GM12878 (cell line): Measurements from ENCODE around the gene DALRD3. TPM values are rescaled to one million over a fixed set of nuclear protein-coding genes. Genes with fewer than 3 reads are reported as not detected.

Source experiments
- BACH1 ChIP-seq: fragments of 450-650 bp; IDR thresholded peaks from 2 replicates; pipeline ENCODE4 v1.6.1; 2017; ENCODE audit warnings: mild to moderate bottlenecking, borderline replicate concordance
- BHLHE40 ChIP-seq, 2 experiments: fragments of 450-650 bp in 1 of 2; IDR thresholded peaks; 2 replicates each; pipeline ENCODE4 v1.6.1; 2011 to 2017; ENCODE audit warnings: low read depth in 2 of 2, borderline replicate concordance in 1 of 2, improper control_type of control experiment in 1 of 2, low read length in 1 of 2, mild to moderate bottlenecking in 1 of 2
- DPF2 ChIP-seq: fragments of 450-650 bp; IDR thresholded peaks from 2 replicates; pipeline ENCODE4 v1.6.1; 2017; ENCODE audit warnings: mild to moderate bottlenecking
- EED ChIP-seq: sonication (generic); IDR thresholded peaks from 2 replicates; pipeline ENCODE4 v1.6.1; 2016; ENCODE audit warnings: antibody characterized with exemption, low read depth
- IKZF2 ChIP-seq, 2 experiments: fragments of 450-650 bp; IDR thresholded peaks; 2 replicates each; pipeline ENCODE4 v1.6.1; 2017; ENCODE audit warnings: mild to moderate bottlenecking in 2 of 2, moderate library complexity in 2 of 2
- LARP7 ChIP-seq: fragments of 450-650 bp; IDR thresholded peaks from 2 replicates; pipeline ENCODE4 v1.6.1; 2017; ENCODE audit warnings: mild to moderate bottlenecking
- MEF2B ChIP-seq: fragments of 450-650 bp; IDR thresholded peaks from 2 replicates; pipeline ENCODE4 v1.6.1; 2018; ENCODE audit warnings: mild to moderate bottlenecking, moderate library complexity; ENCODE audit not compliant: partially characterized antibody, poor library complexity, severe bottlenecking
- NFYB ChIP-seq: IDR thresholded peaks from 2 replicates; pipeline ENCODE4 v1.6.1; 2011; ENCODE audit warnings: low read depth, mild to moderate bottlenecking, low read length, improper control_type of control experiment, moderate library complexity; ENCODE audit not compliant: insufficient read depth
- POLR2AphosphoS5 ChIP-seq: IDR thresholded peaks from 2 replicates; pipeline ENCODE4 v1.6.1; 2011; ENCODE audit warnings: mild to moderate bottlenecking, low read length, inconsistent platforms
- POU2F2 ChIP-seq: IDR thresholded peaks from 3 replicates; pipeline ENCODE4 v1.6.1; 2011; ENCODE audit warnings: low read depth, mild to moderate bottlenecking, low read length, borderline replicate concordance
- RBBP5 ChIP-seq: fragments of 200-600 bp; sonication (generic); conservative IDR thresholded peaks from 2 replicates; pipeline ENCODE4 v1.6.1; 2016
- RELB ChIP-seq: fragments of 450-650 bp; IDR thresholded peaks from 2 replicates; pipeline ENCODE4 v1.6.1; 2017; ENCODE audit warnings: low read depth, mild to moderate bottlenecking, moderate library complexity
- TCF12 ChIP-seq: IDR thresholded peaks from 2 replicates; pipeline ENCODE4 v1.6.1; 2011; ENCODE audit warnings: low read depth, mild to moderate bottlenecking, low read length
- TCF3 ChIP-seq: IDR thresholded peaks from 2 replicates; pipeline ENCODE4 v1.6.1; 2012; ENCODE audit warnings: low read depth, mild to moderate bottlenecking, low read length, borderline replicate concordance; ENCODE audit not compliant: insufficient read depth
- USF1 ChIP-seq: IDR thresholded peaks from 2 replicates; pipeline ENCODE4 v1.6.1; 2011; ENCODE audit warnings: borderline replicate concordance, low read depth, mild to moderate bottlenecking, moderate library complexity, mixed read lengths, low read length; ENCODE audit not compliant: insufficient read depth; ENCODE audit errors: extremely low read length
- polyA plus RNA-seq, 11 experiments: library from polyadenylated mRNA; depleted of rRNA in 4 of 11; unstranded in 6 of 11; stranded (reverse) in 5 of 11; fragments of >200 nt; fragmentation: Nextera tagmentation in 4 of 11; fragmentation: Illumina TruSeq in 1 of 11; extraction: Ambion mirVana in 4 of 11; extraction: Trizol in 1 of 11; gene quantifications; 1 replicate in 1 of 11; 2 replicates in 10 of 11; pipeline versions ENCODE4 v1.2.1 to v1.2.3, GENCODE V29; 2011 to 2016; ENCODE audit warnings: inconsistent platforms in 2 of 11, missing spikeins in 2 of 11, low read depth in 1 of 11
- total RNA-seq, 4 experiments: library from RNA; depleted of rRNA in 3 of 4; stranded (reverse); fragments of >200 nt in 3 of 4; fragmentation: Illumina TruSeq in 1 of 4; extraction: Trizol in 1 of 4; gene quantifications; 2 replicates each; pipeline versions ENCODE4 v1.2.1 to v1.2.3, GENCODE V29; 2013 to 2021
- TF ChIP-seq, protein P1 (sequence below): fragments of 450-650 bp; conservative IDR thresholded peaks from 2 replicates; pipeline ENCODE4 v1.6.1; 2017; ENCODE audit warnings: mild to moderate bottlenecking, moderate library complexity

The DALRD3 gene
- total and polyA plus RNA-seq, 10 of the 15 experiments (the other 5 are each of a cell fraction or from before 2014, with no cell fraction given) = 10.1 to 28.2 (median 21.6) TPM

- TF ChIP-seq POLR2AphosphoS5 = peak; percentile 40
- TF ChIP-seq MEF2B = peak; percentile 85
- no peak for TF ChIP-seq NFYB
- TF ChIP-seq TCF3 = 0 out of 2 replicates have a peak, but pooled peaks have one; percentile 8
- TF ChIP-seq RELB = 0 out of 2 replicates have a peak, but pooled peaks have one; percentile 17
- TF ChIP-seq POU2F2 = peak; percentile 40; the same call in 1 of the 3 replicates
- 0 out of 2 replicates have a peak, but pooled peaks have one; percentile 6 for TF ChIP-seq LARP7
- TF ChIP-seq EED = 0 out of 2 replicates have a peak, but pooled peaks have one; percentile 13
- TF ChIP-seq DPF2 = 0 out of 2 replicates have a peak, but pooled peaks have one; percentile 38
- TF ChIP-seq IKZF2 (IDR thresholded peaks at IDR 0.05) = peak; percentile 25 to 38; a peak in 1 of 4 replicates
- peak; percentile 6; the same call in 1 of the 2 replicates for TF ChIP-seq BACH1
- TF ChIP-seq, protein P1, sequence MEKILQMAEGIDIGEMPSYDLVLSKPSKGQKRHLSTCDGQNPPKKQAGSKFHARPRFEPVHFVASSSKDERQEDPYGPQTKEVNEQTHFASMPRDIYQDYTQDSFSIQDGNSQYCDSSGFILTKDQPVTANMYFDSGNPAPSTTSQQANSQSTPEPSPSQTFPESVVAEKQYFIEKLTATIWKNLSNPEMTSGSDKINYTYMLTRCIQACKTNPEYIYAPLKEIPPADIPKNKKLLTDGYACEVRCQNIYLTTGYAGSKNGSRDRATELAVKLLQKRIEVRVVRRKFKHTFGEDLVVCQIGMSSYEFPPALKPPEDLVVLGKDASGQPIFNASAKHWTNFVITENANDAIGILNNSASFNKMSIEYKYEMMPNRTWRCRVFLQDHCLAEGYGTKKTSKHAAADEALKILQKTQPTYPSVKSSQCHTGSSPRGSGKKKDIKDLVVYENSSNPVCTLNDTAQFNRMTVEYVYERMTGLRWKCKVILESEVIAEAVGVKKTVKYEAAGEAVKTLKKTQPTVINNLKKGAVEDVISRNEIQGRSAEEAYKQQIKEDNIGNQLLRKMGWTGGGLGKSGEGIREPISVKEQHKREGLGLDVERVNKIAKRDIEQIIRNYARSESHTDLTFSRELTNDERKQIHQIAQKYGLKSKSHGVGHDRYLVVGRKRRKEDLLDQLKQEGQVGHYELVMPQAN = 0 out of 2 replicates have a peak, but pooled peaks have one; percentile 14
- TF ChIP-seq TCF12 = 0 out of 2 replicates have a peak, but pooled peaks have one; percentile 7
- 0 out of 4 replicates have a peak, but pooled peaks of 1 of the 2 experiments have one; percentile 3 for TF ChIP-seq BHLHE40 (IDR thresholded peaks at IDR 0.05; ENCODE audit: borderline replicate concordance in 1 of 2, low read depth in 2 of 2, low read length in 1 of 2)
- no peak for TF ChIP-seq RBBP5
- no peak for TF ChIP-seq USF1
Measured at GRCh38 chr3:49020330-49021212, 2.2 kb upstream of the DALRD3 start (continued).
